ENCODE measurements around the gene PSMA8.
"Not testable (repeated sequence)": the region's sequence is repeated elsewhere in the genome, so short reads cannot be mapped to it uniquely, and the experiment has no call there.

The PSMA8 gene

GRCh38 chr18:26121476-26121875 is 12.2 kb upstream of the PSMA8 start:
- Histone ChIP-seq H3K4me3 (ENCODE audit: low read length) (no peak overlapping the region), H3K9ac (ENCODE audit: low read length) (no peak overlapping the region), H3K4me1 (ENCODE audit: control insufficient read depth, insufficient read depth, low read length) (no peaks in the 10 kb centered on the region), H3K27me3 (ENCODE audit: control insufficient read depth, insufficient read depth, low read length) (no peaks in the 10 kb centered on the region), H3K36me3 (ENCODE audit: control insufficient read depth, insufficient read depth, low read length) (no peaks in the 10 kb centered on the region), H3K27ac (ENCODE audit: low read depth, low read length) (no peak overlapping the region)

DNA sequence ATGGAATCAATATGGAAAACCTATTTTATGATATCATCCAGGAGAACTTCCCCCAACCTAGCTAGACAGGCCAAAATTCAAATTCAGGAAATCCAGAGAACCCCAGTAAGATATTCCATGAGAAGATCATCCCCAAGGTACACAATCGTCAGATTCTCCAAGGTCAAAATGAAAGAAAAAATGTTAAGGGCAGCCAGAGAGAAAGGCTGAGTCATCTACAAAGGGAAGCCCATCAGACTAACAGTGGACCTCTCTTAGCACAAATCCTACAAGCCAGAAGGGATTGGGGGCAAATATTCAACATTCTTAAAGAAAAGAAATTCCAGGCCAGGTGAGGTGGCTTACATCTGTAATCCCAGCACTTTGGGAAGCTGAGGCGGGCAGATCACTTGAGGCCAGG is 11.7 kb upstream of the PSMA8 start:
- not testable (repeated sequence) for H3K27me3 ChIP-seq (ENCODE audit: control insufficient read depth, insufficient read depth, low read length); H3K9ac ChIP-seq (ENCODE audit: low read length); H3K36me3 ChIP-seq (ENCODE audit: control insufficient read depth, insufficient read depth, low read length); H3K4me1 ChIP-seq (ENCODE audit: control insufficient read depth, insufficient read depth, low read length); H3K4me3 ChIP-seq (ENCODE audit: low read length); H3K27ac ChIP-seq (ENCODE audit: low read depth, low read length)

- H3K9ac ChIP-seq (ENCODE audit: low read length) = no peak overlapping the region
- no peaks in the 10 kb centered on the region for H3K36me3 ChIP-seq (ENCODE audit: control insufficient read depth, insufficient read depth, low read length)
- no peak overlapping the region for H3K27ac ChIP-seq (ENCODE audit: low read depth, low read length)
- no peak overlapping the region for H3K4me3 ChIP-seq (ENCODE audit: low read length)
- H3K4me1 ChIP-seq (ENCODE audit: control insufficient read depth, insufficient read depth, low read length) = no peaks in the 10 kb centered on the region
- no peaks in the 10 kb centered on the region for H3K27me3 ChIP-seq (ENCODE audit: control insufficient read depth, insufficient read depth, low read length)
These were observed 5.9 kb upstream of the PSMA8 start for GRCh38 chr18:26127786-26128185.

GRCh38 chr18:26128192-26128591 is 5.5 kb upstream of the PSMA8 start:
- not testable (repeated sequence) for H3K27me3 ChIP-seq (ENCODE audit: control insufficient read depth, insufficient read depth, low read length); H3K36me3 ChIP-seq (ENCODE audit: control insufficient read depth, insufficient read depth, low read length); H3K4me3 ChIP-seq (ENCODE audit: low read length); H3K9ac ChIP-seq (ENCODE audit: low read length); H3K4me1 ChIP-seq (ENCODE audit: control insufficient read depth, insufficient read depth, low read length); H3K27ac ChIP-seq (ENCODE audit: low read depth, low read length)

DNA sequence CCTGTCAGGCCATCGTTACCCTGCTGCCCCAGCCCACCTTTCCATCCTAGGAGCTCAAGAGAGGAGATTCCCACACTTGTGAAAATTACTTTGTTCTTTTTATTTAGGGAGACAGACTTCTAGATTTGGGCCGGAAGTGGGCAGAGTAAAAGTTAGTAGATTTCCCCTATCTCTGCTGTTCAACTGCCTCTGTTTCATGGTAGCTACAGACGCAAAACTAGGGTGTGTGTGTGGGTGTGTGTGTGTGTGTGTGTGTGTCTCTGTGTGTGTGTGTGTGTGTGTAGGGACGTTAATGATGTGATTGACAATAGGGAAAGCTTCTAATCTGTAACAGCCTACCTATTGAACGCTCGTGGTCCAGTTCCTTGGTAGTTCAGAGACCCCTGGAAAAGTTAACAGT is 438 bp downstream of the PSMA8 start:
- Histone ChIP-seq H3K4me3 (ENCODE audit: low read length) (no peak overlapping the region), H3K9ac (ENCODE audit: low read length) (no peak overlapping the region), H3K36me3 (ENCODE audit: control insufficient read depth, insufficient read depth, low read length) (no peaks in the 10 kb centered on the region), H3K27ac (ENCODE audit: low read depth, low read length) (no peak overlapping the region), H3K4me1 (ENCODE audit: control insufficient read depth, insufficient read depth, low read length) (no peaks in the 10 kb centered on the region), H3K27me3 (ENCODE audit: control insufficient read depth, insufficient read depth, low read length) (no peaks in the 10 kb centered on the region)

- Histone ChIP-seq H3K9ac (ENCODE audit: low read length) (no peak overlapping the region), H3K4me1 (ENCODE audit: control insufficient read depth, insufficient read depth, low read length) (no peaks in the 10 kb centered on the region), H3K27ac (ENCODE audit: low read depth, low read length) (no peak overlapping the region), H3K4me3 (ENCODE audit: low read length) (no peak overlapping the region), H3K36me3 (ENCODE audit: control insufficient read depth, insufficient read depth, low read length) (no peaks in the 10 kb centered on the region), H3K27me3 (ENCODE audit: control insufficient read depth, insufficient read depth, low read length) (no peaks in the 10 kb centered on the region)
These were observed 1.9 kb downstream of the PSMA8 start for GRCh38 chr18:26135548-26135947.

GRCh38 chr18:26157326-26157725 is 23.7 kb downstream of the PSMA8 start:
- H3K27me3 ChIP-seq (ENCODE audit: control insufficient read depth, insufficient read depth, low read length) = no peaks in the 10 kb centered on the region
- H3K36me3 ChIP-seq (ENCODE audit: control insufficient read depth, insufficient read depth, low read length) = no peaks in the 10 kb centered on the region
- no peak overlapping the region for H3K4me3 ChIP-seq (ENCODE audit: low read length)
- no peak overlapping the region for H3K9ac ChIP-seq (ENCODE audit: low read length)
- no peaks in the 10 kb centered on the region for H3K4me1 ChIP-seq (ENCODE audit: control insufficient read depth, insufficient read depth, low read length)
- no peak overlapping the region for H3K27ac ChIP-seq (ENCODE audit: low read depth, low read length)

- Histone ChIP-seq H3K4me1 (ENCODE audit: control insufficient read depth, insufficient read depth, low read length) (no peaks in the 10 kb centered on the region), H3K27ac (ENCODE audit: low read depth, low read length) (no peak overlapping the region), H3K27me3 (ENCODE audit: control insufficient read depth, insufficient read depth, low read length) (no peaks in the 10 kb centered on the region), H3K9ac (ENCODE audit: low read length) (no peak overlapping the region), H3K36me3 (ENCODE audit: control insufficient read depth, insufficient read depth, low read length) (no peaks in the 10 kb centered on the region), H3K4me3 (ENCODE audit: low read length) (no peak overlapping the region)
These were observed 25.7 kb downstream of the PSMA8 start for GRCh38 chr18:26159353-26159752.

DNA sequence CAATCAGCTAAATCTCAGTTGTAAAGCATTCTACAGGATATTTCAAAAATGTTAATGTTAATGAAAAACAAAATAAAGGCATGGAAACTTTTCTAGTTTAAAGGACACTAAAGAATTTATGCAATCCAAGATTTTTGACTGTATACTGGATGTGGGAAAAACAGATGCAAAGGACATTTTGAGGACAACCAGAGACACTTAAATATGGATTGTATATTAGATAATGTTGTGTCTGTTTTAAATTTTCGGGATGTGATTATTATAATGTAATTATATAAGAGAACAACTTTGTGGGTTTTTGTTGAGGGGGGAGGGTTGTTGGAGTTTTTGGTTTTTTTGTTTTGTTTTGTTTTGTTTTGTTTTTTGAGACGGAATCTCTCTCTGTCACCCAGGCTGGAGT is 30.9 kb downstream of the PSMA8 start:
- no peaks in the 10 kb centered on the region for H3K36me3 ChIP-seq (ENCODE audit: control insufficient read depth, insufficient read depth, low read length)
- H3K27ac ChIP-seq (ENCODE audit: low read depth, low read length) = no peak overlapping the region
- H3K4me1 ChIP-seq (ENCODE audit: control insufficient read depth, insufficient read depth, low read length) = no peaks in the 10 kb centered on the region
- no peak overlapping the region for H3K9ac ChIP-seq (ENCODE audit: low read length)
- no peak overlapping the region for H3K4me3 ChIP-seq (ENCODE audit: low read length)
- H3K27me3 ChIP-seq (ENCODE audit: control insufficient read depth, insufficient read depth, low read length) = no peaks in the 10 kb centered on the region

GRCh38 chr18:26167592-26167991 is 33.9 kb downstream of the PSMA8 start:
- H3K9ac ChIP-seq (ENCODE audit: low read length); H3K36me3 ChIP-seq (ENCODE audit: control insufficient read depth, insufficient read depth, low read length); H3K27me3 ChIP-seq (ENCODE audit: control insufficient read depth, insufficient read depth, low read length); H3K4me1 ChIP-seq (ENCODE audit: control insufficient read depth, insufficient read depth, low read length); H3K27ac ChIP-seq (ENCODE audit: low read depth, low read length); H3K4me3 ChIP-seq (ENCODE audit: low read length): not testable (repeated sequence)

GRCh38 chr18:26175481-26175880 is 41.8 kb downstream of the PSMA8 start:
- no peak overlapping the region for H3K27ac ChIP-seq (ENCODE audit: low read depth, low read length)
- H3K9ac ChIP-seq (ENCODE audit: low read length) = no peak overlapping the region
- no peak overlapping the region for H3K4me3 ChIP-seq (ENCODE audit: low read length)
- H3K27me3 ChIP-seq (ENCODE audit: control insufficient read depth, insufficient read depth, low read length) = no peaks in the 10 kb centered on the region
- no peaks in the 10 kb centered on the region for H3K36me3 ChIP-seq (ENCODE audit: control insufficient read depth, insufficient read depth, low read length)
- H3K4me1 ChIP-seq (ENCODE audit: control insufficient read depth, insufficient read depth, low read length) = no peaks in the 10 kb centered on the region

GRCh38 chr18:26176134-26176533 is 42.5 kb downstream of the PSMA8 start:
- Histone ChIP-seq H3K36me3 (ENCODE audit: control insufficient read depth, insufficient read depth, low read length) (no peaks in the 10 kb centered on the region), H3K4me3 (ENCODE audit: low read length) (no peak overlapping the region), H3K27ac (ENCODE audit: low read depth, low read length) (no peak overlapping the region), H3K9ac (ENCODE audit: low read length) (no peak overlapping the region), H3K4me1 (ENCODE audit: control insufficient read depth, insufficient read depth, low read length) (no peaks in the 10 kb centered on the region), H3K27me3 (ENCODE audit: control insufficient read depth, insufficient read depth, low read length) (no peaks in the 10 kb centered on the region)

DNA sequence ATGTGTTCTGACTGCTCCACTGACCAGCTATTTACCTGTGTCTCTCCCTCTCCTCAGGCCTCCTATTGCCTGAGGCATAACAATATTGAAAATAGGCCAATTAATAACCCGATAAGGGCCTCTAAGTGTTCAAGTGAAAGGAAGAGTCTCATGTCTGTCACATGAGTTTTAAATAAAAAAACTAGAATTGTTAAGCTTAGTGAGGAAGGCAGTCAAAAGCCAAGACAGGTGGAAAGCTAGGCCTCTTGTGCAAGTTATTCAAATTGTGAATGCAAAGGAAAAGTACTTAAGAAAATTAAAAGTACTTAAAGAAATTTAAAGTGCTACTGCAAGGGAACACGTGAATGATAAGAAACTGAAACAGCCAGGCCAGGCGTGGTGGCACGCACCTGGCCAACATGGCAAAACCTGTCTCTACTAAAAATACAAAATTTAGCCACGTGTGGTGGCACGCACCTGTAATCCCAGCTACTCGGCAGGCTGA is 47.7 kb downstream of the PSMA8 start:
- Histone ChIP-seq H3K4me1 (ENCODE audit: control insufficient read depth, insufficient read depth, low read length) (no peaks in the 10 kb centered on the region), H3K27me3 (ENCODE audit: control insufficient read depth, insufficient read depth, low read length) (no peaks in the 10 kb centered on the region), H3K4me3 (ENCODE audit: low read length) (no peak overlapping the region), H3K9ac (ENCODE audit: low read length) (no peak overlapping the region), H3K36me3 (ENCODE audit: control insufficient read depth, insufficient read depth, low read length) (no peaks in the 10 kb centered on the region), H3K27ac (ENCODE audit: low read depth, low read length) (no peak overlapping the region)
